GM21576 (cell line): Measurements from ENCODE around the gene BHMT.

Experiments
- ATAC-seq: cut with Tn5 transposase; IDR thresholded peaks from one replicate; pipeline ENCODE4 v1.9.1; 2021; ENCODE audit warnings: mild to moderate bottlenecking, moderate library complexity; ENCODE audit not compliant: unreplicated experiment

The BHMT gene, protein sequence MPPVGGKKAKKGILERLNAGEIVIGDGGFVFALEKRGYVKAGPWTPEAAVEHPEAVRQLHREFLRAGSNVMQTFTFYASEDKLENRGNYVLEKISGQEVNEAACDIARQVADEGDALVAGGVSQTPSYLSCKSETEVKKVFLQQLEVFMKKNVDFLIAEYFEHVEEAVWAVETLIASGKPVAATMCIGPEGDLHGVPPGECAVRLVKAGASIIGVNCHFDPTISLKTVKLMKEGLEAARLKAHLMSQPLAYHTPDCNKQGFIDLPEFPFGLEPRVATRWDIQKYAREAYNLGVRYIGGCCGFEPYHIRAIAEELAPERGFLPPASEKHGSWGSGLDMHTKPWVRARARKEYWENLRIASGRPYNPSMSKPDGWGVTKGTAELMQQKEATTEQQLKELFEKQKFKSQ

DNA sequence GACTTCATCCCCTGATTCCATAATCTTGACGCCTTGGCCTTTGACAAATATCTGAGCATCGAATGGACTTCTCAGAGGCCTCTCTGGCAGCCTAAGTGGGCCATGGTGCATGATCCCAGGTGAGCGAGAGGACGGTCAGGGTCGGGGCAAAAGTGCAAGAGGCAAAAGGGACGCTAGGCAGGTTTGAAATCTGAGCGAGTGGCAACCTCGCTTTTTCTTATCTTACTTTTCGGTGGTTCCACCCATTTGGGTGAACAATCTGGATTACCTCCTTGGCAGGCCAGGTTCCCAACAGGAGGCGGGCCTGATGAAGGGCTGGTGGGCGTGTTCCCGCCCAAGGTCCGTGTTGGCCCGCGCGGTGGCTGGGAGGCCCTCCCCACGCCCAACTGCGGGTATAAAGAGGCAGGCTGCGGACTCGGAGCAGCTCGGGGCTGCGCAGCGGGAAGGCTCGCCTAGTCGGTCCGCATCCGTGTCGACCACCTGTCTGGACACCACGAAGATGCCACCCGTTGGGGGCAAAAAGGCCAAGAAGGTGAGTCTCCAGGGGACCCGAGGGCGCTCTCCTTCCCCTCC lies at the start of gene BHMT:
BHMT (plus strand) TSS at position 423 of the 573 bp plus-strand sequence; CDS start at position 500, 77 bp downstream.
- no peak for ATAC-seq

GRCh38 chr5:79062436-79062835 lies 49.2 kb upstream of the BHMT start:
- no peak for ATAC-seq

GRCh38 chr5:79069488-79070349 lies 41.9 kb upstream of the BHMT start, which contains the start of the genes BHMT2 and DMGDH:
TSS of gene BHMT2 (plus strand) at chr5:79069767. CDS start at chr5:79069783, 16 bp downstream.
TSS of gene DMGDH (minus strand) at chr5:79069674. CDS start at chr5:79069620, 54 bp downstream.
- ATAC-seq: no peak

GRCh38 chr5:79070350-79070667 lies 41.3 kb upstream of the BHMT start:
- ATAC-seq: no peak

- ATAC-seq: no peak
Observed at GRCh38 chr5:79074641-79075040, 37.0 kb upstream of the BHMT start.

- ATAC-seq: no peak
Observed at GRCh38 chr5:79075646-79076426, 35.8 kb upstream of the BHMT start.

GRCh38 chr5:79076819-79077218 lies 34.8 kb upstream of the BHMT start:
- no peak for ATAC-seq

DNA sequence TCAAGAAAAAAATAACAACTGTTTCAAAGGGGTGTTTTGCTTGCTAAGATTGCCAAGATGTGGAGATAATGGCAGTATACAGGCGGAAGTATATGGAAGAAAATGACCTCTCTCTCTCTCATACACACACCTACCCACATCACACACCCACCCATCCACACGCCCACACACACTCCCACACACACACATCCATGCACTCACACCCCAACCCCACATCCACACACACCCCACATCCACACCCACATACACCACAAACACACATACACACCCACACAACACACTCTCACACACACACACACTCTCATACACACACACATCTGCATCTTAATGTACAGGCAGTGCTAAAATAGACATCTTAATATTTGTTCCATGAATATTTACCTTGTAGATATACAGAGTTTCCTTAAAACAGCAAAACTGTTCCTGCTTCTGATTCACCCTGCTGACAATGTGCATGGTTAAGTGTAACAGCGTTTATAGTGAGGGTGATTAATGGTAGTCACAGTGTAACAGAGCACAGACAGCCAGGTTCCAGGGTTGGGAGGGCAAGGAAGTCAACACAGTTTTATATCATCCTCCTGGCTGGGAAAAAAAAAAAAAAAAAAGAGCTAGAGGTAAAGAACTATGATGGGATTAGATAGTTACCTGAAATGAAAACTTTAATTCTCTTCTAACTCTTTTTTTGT lies 33.8 kb upstream of the BHMT start:
- ATAC-seq: no peak

DNA sequence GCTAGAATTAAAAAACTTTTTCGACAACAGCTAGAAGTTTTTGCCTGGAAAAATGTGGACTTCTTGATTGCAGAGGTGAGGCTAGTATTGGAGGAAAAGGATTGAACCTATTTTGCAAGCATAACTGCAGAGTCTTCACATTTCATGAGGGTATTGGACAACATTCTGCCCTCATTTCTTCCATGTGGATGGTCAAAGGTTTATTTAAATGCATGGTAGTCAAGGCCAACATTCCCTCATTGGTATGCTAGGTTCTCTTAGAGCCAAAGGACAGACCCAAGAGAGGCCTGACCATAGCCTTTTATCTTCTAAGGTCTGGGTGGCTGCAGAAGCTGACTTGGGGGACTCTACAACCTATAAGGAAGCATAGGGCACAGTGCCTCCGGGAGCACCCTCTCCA lies 30.8 kb upstream of the BHMT start:
- no peak for ATAC-seq

GRCh38 chr5:79081779-79082178 lies 29.8 kb upstream of the BHMT start:
- no peak for ATAC-seq

GRCh38 chr5:79086116-79086515 lies 25.5 kb upstream of the BHMT start:
- ATAC-seq: no peak

GRCh38 chr5:79088507-79088906 lies 23.1 kb upstream of the BHMT start:
- ATAC-seq: no peak

- ATAC-seq: no peak
Observed at GRCh38 chr5:79091064-79091463, 20.5 kb upstream of the BHMT start.

DNA sequence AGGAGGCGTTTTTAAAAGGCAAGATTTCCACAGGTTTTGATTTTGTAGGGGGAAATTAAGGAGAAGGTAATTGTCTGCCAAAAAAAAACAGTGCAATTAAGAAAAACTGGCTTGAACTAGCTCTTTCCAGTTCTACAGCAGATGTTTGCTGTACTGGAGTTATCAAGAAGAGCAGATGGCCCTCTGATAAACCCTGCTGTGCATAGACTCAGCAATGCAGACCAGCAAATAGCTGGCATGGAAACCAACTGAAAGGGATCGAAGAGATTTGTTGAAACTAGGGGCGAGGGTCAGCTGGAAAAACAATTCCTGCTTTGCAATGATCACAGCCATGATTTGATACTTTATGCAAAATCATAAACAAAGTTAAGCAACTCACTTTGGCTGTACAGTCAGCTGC lies 17.8 kb upstream of the BHMT start:
- no peak for ATAC-seq

DNA sequence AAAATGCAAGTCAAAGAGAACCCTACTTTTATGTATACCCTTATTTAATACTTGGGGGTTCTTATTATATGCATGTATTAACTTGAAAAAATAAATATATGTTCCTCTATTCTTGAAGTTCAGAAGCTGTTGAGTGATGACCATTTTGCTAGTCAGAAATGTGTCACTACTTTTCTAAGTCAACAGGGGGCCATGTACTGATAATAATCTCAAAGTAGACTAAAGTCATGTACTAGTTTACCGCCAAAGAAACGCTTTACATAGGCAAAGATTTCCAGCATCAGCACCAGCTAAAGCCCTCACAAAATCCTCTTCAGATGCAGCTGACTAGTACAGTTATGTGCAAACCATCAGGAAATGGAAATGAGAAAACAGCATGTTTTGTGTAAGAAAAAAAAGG lies 5.7 kb upstream of the BHMT start:
- ATAC-seq: no peak

DNA sequence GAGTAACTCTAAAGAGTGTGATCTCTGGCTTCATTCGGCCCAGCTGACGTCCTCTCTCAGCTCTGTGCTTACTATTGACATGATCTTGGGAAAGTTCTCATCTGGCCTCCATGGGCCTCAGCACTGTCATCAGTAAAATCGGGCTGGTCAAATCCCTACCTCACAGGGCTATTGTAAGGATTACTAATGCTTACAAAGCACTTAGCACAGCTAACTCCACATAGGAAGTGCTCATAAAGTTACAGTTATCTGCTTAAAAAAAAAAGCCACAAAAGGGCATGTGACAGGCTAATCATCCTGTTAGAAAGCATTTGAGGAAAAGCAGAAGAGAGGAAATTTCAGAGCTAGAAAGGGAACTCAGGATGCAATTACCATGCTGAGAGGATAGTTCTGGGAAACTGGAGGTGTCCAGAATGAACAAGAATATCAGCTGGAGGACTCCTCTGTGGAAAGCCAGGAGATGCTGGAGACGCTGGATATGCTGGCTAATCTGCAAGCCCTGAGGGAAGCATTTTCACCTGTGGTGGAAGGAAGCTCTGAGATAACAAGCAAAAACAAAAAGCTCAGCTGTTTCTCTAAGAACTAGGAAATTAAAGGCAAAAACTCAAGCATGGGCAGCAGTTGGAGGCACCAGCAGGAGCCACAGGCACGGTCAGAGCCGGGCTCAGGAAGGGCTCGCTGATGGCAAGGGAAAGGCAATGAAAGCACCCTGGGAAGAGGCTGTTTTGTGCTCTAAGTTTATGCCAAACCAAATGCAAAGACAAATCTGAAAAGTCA lies 4.4 kb upstream of the BHMT start:
- ATAC-seq: no peak

GRCh38 chr5:79108086-79108485 lies 3.5 kb upstream of the BHMT start:
- ATAC-seq: no peak

DNA sequence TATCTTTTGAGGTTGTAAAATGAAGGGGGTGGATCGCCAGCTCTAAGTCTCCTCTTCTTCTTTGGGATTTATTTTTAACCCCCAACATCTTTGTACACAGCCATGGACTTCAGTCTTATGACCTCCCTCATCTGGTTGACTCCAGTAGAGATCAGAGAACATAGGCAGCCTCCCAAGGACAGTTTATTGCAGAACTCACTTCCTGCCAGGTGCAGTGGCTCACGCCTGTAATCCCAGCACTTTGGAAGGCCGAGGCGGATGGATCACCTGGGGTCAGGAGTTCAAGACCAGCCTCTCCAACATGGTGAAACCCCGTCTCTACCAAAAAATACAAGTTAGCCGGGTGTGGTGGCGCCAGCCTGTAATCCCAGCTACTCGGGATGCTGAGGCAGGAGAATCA lies 2.8 kb upstream of the BHMT start:
- ATAC-seq: no peak
